ENCODE data around the gene MIP. TPM values are rescaled to one million over a fixed set of nuclear protein-coding genes. Genes with fewer than 3 reads are reported as not detected.

Gene MIP
- total and polyA plus RNA-seq, 2 of the 13 experiments (the other 11 are each of a cell fraction or from before 2014, with no cell fraction given) = not detected

GRCh38 chr12:56488041-56488955, 33.8 kb upstream of the MIP start, which contains the start of gene GLS2 (continued):
- TF ChIP-seq, protein P1, sequence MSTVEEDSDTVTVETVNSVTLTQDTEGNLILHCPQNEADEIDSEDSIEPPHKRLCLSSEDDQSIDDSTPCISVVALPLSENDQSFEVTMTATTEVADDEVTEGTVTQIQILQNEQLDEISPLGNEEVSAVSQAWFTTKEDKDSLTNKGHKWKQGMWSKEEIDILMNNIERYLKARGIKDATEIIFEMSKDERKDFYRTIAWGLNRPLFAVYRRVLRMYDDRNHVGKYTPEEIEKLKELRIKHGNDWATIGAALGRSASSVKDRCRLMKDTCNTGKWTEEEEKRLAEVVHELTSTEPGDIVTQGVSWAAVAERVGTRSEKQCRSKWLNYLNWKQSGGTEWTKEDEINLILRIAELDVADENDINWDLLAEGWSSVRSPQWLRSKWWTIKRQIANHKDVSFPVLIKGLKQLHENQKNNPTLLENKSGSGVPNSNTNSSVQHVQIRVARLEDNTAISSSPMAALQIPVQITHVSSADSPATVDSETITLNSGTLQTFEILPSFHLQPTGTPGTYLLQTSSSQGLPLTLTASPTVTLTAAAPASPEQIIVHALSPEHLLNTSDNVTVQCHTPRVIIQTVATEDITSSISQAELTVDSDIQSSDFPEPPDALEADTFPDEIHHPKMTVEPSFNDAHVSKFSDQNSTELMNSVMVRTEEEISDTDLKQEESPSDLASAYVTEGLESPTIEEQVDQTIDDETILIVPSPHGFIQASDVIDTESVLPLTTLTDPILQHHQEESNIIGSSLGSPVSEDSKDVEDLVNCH (CRISPR knock-in tag; IDR thresholded peaks at IDR 0.05) = no peak
- TF ChIP-seq AKAP8 (CRISPR knock-in tag; IDR thresholded peaks at IDR 0.05) (no peak), ZNF672 (CRISPR knock-in tag; IDR thresholded peaks at IDR 0.05) (no peak), ZSCAN12 (CRISPR knock-in tag; IDR thresholded peaks at IDR 0.05) (peak; percentile 80), KLF15 (CRISPR knock-in tag; IDR thresholded peaks at IDR 0.05; ENCODE audit: borderline replicate concordance) (peak; percentile 96; the same call in 1 of the 2 replicates), EED (CRISPR knock-in tag; IDR thresholded peaks at IDR 0.05) (peak; percentile 81; the same call in 1 of the 2 replicates), ZNF704 (CRISPR knock-in tag; IDR thresholded peaks at IDR 0.05; ENCODE audit: borderline replicate concordance) (peak; percentile 83), ZNF850 (CRISPR knock-in tag; conservative IDR thresholded peaks at IDR 0.05) (0 out of 2 replicates have a peak, but pooled peaks have one; percentile 34), POGK (CRISPR knock-in tag; conservative IDR thresholded peaks at IDR 0.05) (peak; percentile 85), MTA1 (CRISPR knock-in tag; IDR thresholded peaks at IDR 0.05; ENCODE audit: borderline replicate concordance) (no peak), U2AF2 (IDR thresholded peaks at IDR 0.05; ENCODE audit: low read depth, low read length) (no peak), ZNF746 (CRISPR knock-in tag; IDR thresholded peaks at IDR 0.05) (peak; percentile 68; the same call in 1 of the 2 replicates), SIX4 (CRISPR knock-in tag; IDR thresholded peaks at IDR 0.05) (peak; percentile 69; the same call in 1 of the 2 replicates), CTCF (CRISPR knock-in tag; IDR thresholded peaks at IDR 0.05) (no peak), ZNF543 (CRISPR knock-in tag; IDR thresholded peaks at IDR 0.05) (peak; percentile 67; the same call in 1 of the 2 replicates), PHF20 (CRISPR knock-in tag; IDR thresholded peaks at IDR 0.05) (no peak)
- TF ChIP-seq, protein P2, sequence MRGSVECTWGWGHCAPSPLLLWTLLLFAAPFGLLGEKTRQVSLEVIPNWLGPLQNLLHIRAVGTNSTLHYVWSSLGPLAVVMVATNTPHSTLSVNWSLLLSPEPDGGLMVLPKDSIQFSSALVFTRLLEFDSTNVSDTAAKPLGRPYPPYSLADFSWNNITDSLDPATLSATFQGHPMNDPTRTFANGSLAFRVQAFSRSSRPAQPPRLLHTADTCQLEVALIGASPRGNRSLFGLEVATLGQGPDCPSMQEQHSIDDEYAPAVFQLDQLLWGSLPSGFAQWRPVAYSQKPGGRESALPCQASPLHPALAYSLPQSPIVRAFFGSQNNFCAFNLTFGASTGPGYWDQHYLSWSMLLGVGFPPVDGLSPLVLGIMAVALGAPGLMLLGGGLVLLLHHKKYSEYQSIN (CRISPR knock-in tag; IDR thresholded peaks at IDR 0.05; ENCODE audit: borderline replicate concordance) = no peak
- TF ChIP-seq, protein P3, sequence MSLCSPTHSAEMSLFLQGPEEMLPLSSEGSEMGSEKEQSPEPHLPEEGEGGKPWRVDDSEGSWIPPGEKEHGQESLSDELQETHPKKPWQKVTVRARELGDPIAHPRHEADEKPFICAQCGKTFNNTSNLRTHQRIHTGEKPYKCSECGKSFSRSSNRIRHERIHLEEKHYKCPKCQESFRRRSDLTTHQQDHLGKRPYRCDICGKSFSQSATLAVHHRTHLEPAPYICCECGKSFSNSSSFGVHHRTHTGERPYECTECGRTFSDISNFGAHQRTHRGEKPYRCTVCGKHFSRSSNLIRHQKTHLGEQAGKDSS (CRISPR knock-in tag; IDR thresholded peaks at IDR 0.05; ENCODE audit: borderline replicate concordance, low read depth) = peak; percentile 84; the same call in 1 of the 2 replicates

Data from HepG2 (cell line).